Type B pancreatic cell (in vitro differentiated cells): ENCODE measurements around the gene LRFN5. TPM values are rescaled to one million over a fixed set of nuclear protein-coding genes. Genes with fewer than 3 reads are reported as not detected.

Source experiments
- DNase-seq: peaks from one replicate; pipeline ENCODE4 v3.0.0; 2021; ENCODE audit warnings: mixed read lengths; ENCODE audit not compliant: unreplicated experiment; ENCODE audit errors: extremely low spot score
- H3K27ac Mint-ChIP-seq: 2 replicates; pipeline ENCODE4 v1.8.0; 2021; ENCODE audit warnings: mild to moderate bottlenecking, mixed read lengths
- H3K27me3 Mint-ChIP-seq: 2 replicates; pipeline ENCODE4 v1.8.0; 2021; ENCODE audit warnings: mixed read lengths
- H3K36me3 Mint-ChIP-seq: 2 replicates; pipeline ENCODE4 v1.8.0; 2021; ENCODE audit warnings: mixed read lengths
- H3K4me1 Mint-ChIP-seq: one replicate; pipeline ENCODE4 v1.8.0; 2021; ENCODE audit warnings: mixed read lengths; ENCODE audit not compliant: unreplicated experiment
- H3K4me3 Mint-ChIP-seq: 2 replicates; pipeline ENCODE4 v1.8.0; 2021; ENCODE audit warnings: mild to moderate bottlenecking, mixed read lengths
- H3K9me3 Mint-ChIP-seq: 2 replicates; pipeline ENCODE4 v1.8.0; 2021; ENCODE audit warnings: mixed read lengths
- total RNA-seq: library from RNA; stranded (reverse); gene quantifications from 2 replicates; pipeline ENCODE4 v1.2.1, GENCODE V29; 2021; ENCODE audit warnings: low replicate concordance
- TF ChIP-seq, protein P1 (sequence below): fragments of 200-600 bp; sonication (generic); conservative IDR thresholded peaks from 2 replicates; pipeline ENCODE4 v1.5.0; 2021; ENCODE audit warnings: antibody characterized with exemption, mild to moderate bottlenecking

Gene LRFN5
- total RNA-seq, 1 donor from 2014 or later, result 4.6 TPM

DNA sequence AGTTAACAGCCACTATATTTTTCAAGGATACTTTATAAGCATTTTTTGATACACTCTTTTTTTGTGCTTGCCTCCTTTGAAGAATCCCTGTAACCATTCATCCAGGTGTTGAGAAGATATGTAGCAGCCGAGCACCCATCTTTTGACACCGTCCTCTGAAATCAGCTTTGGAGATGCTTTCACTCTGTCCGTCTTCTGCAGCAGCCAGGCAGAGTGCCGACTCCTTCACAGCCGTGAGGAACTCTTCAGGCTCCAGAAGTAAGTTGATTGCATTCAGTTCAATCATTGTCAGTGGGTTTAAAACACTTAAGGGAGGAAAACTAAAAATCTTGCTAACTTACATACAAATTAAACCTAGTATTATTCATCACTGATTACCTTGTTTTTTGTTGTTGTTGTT is 160.1 kb downstream of the LRFN5 start:
- no peaks in the 10 kb centered on the region for H3K9me3 Mint-ChIP-seq

DNA sequence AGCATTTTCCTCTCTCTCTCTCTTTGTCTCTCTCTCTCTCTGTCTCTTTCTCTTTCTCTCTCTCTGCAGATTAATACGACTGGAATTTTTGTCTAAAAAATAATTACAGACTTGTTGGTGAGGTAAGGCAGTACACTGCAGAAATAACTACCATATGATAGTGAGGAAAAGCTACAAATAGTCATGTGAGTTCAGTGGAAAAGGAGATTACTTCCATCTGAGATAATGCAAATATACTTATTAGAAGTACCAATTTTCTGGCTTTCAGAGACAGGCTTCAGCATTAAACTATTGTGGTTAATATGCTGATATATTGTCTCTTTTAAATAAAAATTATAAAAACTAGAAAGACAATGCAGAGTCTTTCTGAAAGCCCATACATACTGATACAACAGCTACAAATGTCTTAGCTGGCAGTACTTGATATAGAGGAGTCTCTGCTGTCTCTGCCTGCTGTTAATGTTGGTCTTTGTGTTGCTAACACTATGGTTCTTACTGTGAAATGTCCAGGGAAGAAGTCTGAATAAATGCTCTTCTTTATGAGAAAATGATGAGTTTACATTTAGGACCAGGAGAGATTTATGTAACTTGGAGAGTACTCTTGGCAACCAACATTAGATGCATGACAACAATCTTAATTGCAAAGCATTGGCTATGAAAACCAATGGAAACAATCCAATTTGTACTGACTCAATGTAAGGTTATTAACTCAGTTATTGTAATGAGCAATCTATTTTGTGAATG is 167.0 kb downstream of the LRFN5 start:
- no peak for DNase-seq
- Mint-ChIP-seq H3K4me1 (no peaks in the 10 kb centered on the region), H3K36me3 (no peaks in the 10 kb centered on the region), H3K27ac (no peak overlapping the region), H3K27me3 (no peaks in the 10 kb centered on the region), H3K9me3 (no peaks in the 10 kb centered on the region), H3K4me3 (no peak overlapping the region)
- TF ChIP-seq, protein P1, sequence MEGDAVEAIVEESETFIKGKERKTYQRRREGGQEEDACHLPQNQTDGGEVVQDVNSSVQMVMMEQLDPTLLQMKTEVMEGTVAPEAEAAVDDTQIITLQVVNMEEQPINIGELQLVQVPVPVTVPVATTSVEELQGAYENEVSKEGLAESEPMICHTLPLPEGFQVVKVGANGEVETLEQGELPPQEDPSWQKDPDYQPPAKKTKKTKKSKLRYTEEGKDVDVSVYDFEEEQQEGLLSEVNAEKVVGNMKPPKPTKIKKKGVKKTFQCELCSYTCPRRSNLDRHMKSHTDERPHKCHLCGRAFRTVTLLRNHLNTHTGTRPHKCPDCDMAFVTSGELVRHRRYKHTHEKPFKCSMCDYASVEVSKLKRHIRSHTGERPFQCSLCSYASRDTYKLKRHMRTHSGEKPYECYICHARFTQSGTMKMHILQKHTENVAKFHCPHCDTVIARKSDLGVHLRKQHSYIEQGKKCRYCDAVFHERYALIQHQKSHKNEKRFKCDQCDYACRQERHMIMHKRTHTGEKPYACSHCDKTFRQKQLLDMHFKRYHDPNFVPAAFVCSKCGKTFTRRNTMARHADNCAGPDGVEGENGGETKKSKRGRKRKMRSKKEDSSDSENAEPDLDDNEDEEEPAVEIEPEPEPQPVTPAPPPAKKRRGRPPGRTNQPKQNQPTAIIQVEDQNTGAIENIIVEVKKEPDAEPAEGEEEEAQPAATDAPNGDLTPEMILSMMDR, result no peak

More for the DNA sequence above, 160.1 kb downstream of the LRFN5 start:
- Mint-ChIP-seq H3K27ac (no peak overlapping the region), H3K27me3 (no peaks in the 10 kb centered on the region), H3K4me3 (no peak overlapping the region), H3K4me1 (no peaks in the 10 kb centered on the region), H3K36me3 (no peaks in the 10 kb centered on the region)
- DNase-seq, result no peak
- TF ChIP-seq, protein P1, result no peak

DNA sequence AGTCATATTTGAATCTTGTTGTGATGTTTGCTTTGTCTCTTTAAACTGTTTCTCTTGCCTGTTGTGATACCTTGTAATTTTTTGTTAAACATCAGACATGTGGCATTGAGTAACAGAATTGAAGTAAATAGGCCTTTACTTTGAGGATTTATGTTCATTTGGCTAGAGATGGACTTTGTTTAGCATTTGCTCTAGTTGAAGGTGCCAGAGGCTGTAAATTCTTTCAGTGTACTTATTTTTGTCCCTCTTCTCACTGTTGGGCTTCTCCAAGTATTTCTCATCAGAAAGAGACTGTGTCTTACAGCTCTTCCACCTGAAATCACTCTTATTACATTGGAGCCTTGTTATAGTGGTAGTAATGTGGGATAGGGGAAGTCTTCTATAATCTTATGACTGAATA is 175.8 kb downstream of the LRFN5 start:
- no peaks in the 10 kb centered on the region for H3K27me3 Mint-ChIP-seq
- H3K36me3 Mint-ChIP-seq, result no peaks in the 10 kb centered on the region
- TF ChIP-seq, protein P1, result no peak
- no peak overlapping the region for H3K27ac Mint-ChIP-seq
- no peak for DNase-seq
- H3K4me1 Mint-ChIP-seq, result no peaks in the 10 kb centered on the region
- H3K9me3 Mint-ChIP-seq, result no peaks in the 10 kb centered on the region
- H3K4me3 Mint-ChIP-seq, result no peak overlapping the region

DNA sequence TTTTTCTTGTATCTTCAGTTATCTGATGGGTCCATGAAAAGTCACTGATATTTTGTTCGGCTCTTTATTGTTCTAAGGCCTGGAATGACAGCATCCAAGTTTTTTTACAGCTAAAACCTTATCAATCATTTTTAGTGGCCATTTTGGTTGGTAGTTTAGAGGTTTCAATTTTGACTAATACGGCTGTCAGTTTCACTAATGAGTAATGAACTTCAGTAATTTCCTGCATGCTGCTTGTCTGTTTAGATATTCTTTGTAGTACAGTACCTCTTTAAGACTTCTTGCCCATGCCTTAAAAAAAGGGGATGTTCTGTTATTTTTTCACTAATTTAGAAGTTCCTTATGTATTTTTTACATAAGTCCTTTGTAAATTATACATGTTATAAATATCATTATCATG is 176.7 kb downstream of the LRFN5 start:
- no peak overlapping the region for H3K4me3 Mint-ChIP-seq
- H3K9me3 Mint-ChIP-seq, result no peaks in the 10 kb centered on the region
- H3K27ac Mint-ChIP-seq, result no peak overlapping the region
- no peaks in the 10 kb centered on the region for H3K27me3 Mint-ChIP-seq
- TF ChIP-seq, protein P1, result no peak
- DNase-seq, result no peak
- H3K36me3 Mint-ChIP-seq, result no peaks in the 10 kb centered on the region
- no peaks in the 10 kb centered on the region for H3K4me1 Mint-ChIP-seq

DNA sequence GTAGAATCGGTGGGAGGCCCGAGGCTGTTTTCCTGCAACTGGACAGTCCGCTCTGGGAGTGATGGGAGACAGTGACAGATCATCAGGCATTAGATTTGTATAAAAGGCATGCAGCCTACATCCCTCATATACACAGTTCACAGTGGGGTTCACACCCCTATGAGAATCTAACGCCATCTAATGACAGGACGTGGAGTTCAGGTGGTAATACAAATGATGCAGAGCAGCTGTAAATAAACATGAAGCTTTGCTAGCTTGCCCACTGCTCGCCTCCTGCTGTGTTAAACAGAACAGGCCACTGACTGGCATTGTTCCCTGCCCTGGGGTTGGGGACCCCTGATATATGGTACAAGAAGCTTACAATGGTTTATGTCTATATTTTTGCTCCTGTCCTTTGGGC is 179.0 kb downstream of the LRFN5 start:
- H3K36me3 Mint-ChIP-seq, result no peaks in the 10 kb centered on the region
- no peak overlapping the region for H3K27ac Mint-ChIP-seq
- no peaks in the 10 kb centered on the region for H3K27me3 Mint-ChIP-seq
- DNase-seq, result no peak
- H3K9me3 Mint-ChIP-seq, result no peaks in the 10 kb centered on the region
- no peak overlapping the region for H3K4me3 Mint-ChIP-seq
- H3K4me1 Mint-ChIP-seq, result no peaks in the 10 kb centered on the region
- TF ChIP-seq, protein P1, result no peak
